HG02588 (cell line): Measurements from ENCODE around the gene JAK3.
"Not testable (repeated sequence)": the region's sequence is repeated elsewhere in the genome, so short reads cannot be mapped to it uniquely, and the experiment has no call there.

Experiments used
- ATAC-seq: cut with Tn5 transposase; IDR thresholded peaks from one replicate; pipeline ENCODE4 v1.9.1; 2021; ENCODE audit warnings: mild to moderate bottlenecking, moderate library complexity; ENCODE audit not compliant: unreplicated experiment

Gene JAK3

GRCh38 chr19:17847538-17848366 is at the start of gene JAK3:
Gene JAK3, minus strand, starts transcription at chr19:17847982. Its CDS starts 3,565 bp downstream, at chr19:17844417.
- peak; percentile 48 for ATAC-seq

GRCh38 chr19:17893766-17894165 is 46.0 kb upstream of the JAK3 start:
- no peak for ATAC-seq

- ATAC-seq: no peak
Measured at GRCh38 chr19:17889609-17890214, 41.9 kb upstream of the JAK3 start.

- ATAC-seq: no peak
Measured at GRCh38 chr19:17888260-17888659, 40.5 kb upstream of the JAK3 start.

- ATAC-seq: not testable (repeated sequence)
Measured at GRCh38 chr19:17887221-17887620, 39.4 kb upstream of the JAK3 start.

- ATAC-seq: no peak
Measured at GRCh38 chr19:17886515-17886914, 38.7 kb upstream of the JAK3 start.

GRCh38 chr19:17883627-17884410 is 36.0 kb upstream of the JAK3 start:
- no peak for ATAC-seq

GRCh38 chr19:17881701-17882100 is 33.9 kb upstream of the JAK3 start:
- ATAC-seq: no peak

GRCh38 chr19:17879466-17879865 is 31.7 kb upstream of the JAK3 start:
- no peak for ATAC-seq

GRCh38 chr19:17877696-17878095 is 29.9 kb upstream of the JAK3 start:
- no peak for ATAC-seq

GRCh38 chr19:17874758-17875135 is 27.0 kb upstream of the JAK3 start:
- ATAC-seq: no peak

GRCh38 chr19:17873786-17874757 is 26.3 kb upstream of the JAK3 start:
- no peak for ATAC-seq

- ATAC-seq: no peak
Measured at GRCh38 chr19:17872251-17873001, 24.6 kb upstream of the JAK3 start.

- ATAC-seq: no peak
Measured at GRCh38 chr19:17871878-17872250, 24.1 kb upstream of the JAK3 start, which contains the start of gene SLC5A5. Gene SLC5A5, plus strand, starts transcription at chr19:17871945. Its CDS starts 375 bp downstream, at chr19:17872320.

GRCh38 chr19:17871032-17871877 is 23.5 kb upstream of the JAK3 start:
- no peak for ATAC-seq

- no peak for ATAC-seq
Measured at GRCh38 chr19:17869114-17869608, 21.4 kb upstream of the JAK3 start.

- ATAC-seq: no peak
Measured at GRCh38 chr19:17868669-17869068, 20.9 kb upstream of the JAK3 start.

- ATAC-seq: no peak
Measured at GRCh38 chr19:17866964-17867486, 19.2 kb upstream of the JAK3 start.
